ENCODE results near the gene B3GALT6. TPM values are rescaled to one million over a fixed set of nuclear protein-coding genes. Genes with fewer than 3 reads are reported as not detected.
A peak's percentile ranks its signal among the peaks of the same experiment; 100 is the strongest.

B3GALT6 gene
- total RNA-seq, 1 donor from 2014 or later: 8.6 TPM

GRCh38 chr1:1272341-1273208, 40.5 kb downstream of the B3GALT6 start:
- ATAC-seq (ENCODE audit: poor library complexity) (no peak), DNase-seq (no peak)
- intact Hi-C loops (cut with DNase I): no loop called here

- ATAC-seq (ENCODE audit: poor library complexity) (no peak), DNase-seq (no peak)
- intact Hi-C loops (cut with DNase I): no loop called here
These were observed 41.1 kb downstream of the B3GALT6 start for GRCh38 chr1:1273209-1273511.

GRCh38 chr1:1273512-1274298, 41.7 kb downstream of the B3GALT6 start, which contains the start of gene UBE2J2:
UBE2J2 (minus strand) TSS chr1:1273854; CDS start chr1:1267992, 5,862 bp downstream.
- ATAC-seq (ENCODE audit: poor library complexity) (peak; percentile 98), DNase-seq (peak; percentile 96)
- intact Hi-C loops (cut with DNase I): no loop called here

- intact Hi-C loops (cut with DNase I): no loop called here
- peak; percentile 2 for ATAC-seq (ENCODE audit: poor library complexity)
- DNase-seq: no peak
These were observed 42.4 kb downstream of the B3GALT6 start for GRCh38 chr1:1274299-1274930.

GRCh38 chr1:1274931-1275431, 42.9 kb downstream of the B3GALT6 start:
- ATAC-seq (ENCODE audit: poor library complexity) (no peak), DNase-seq (no peak)
- intact Hi-C loops (cut with DNase I): no loop called here

GRCh38 chr1:1275836-1276235, 43.8 kb downstream of the B3GALT6 start:
- intact Hi-C loops (cut with DNase I): no loop called here
- no peak for DNase-seq
- no peak for ATAC-seq (ENCODE audit: poor library complexity)

- DNase-seq (no peak), ATAC-seq (ENCODE audit: poor library complexity) (no peak)
- intact Hi-C loops (cut with DNase I): no loop called here
These were observed 46.6 kb downstream of the B3GALT6 start for GRCh38 chr1:1278620-1279019.

- no peak for ATAC-seq (ENCODE audit: poor library complexity)
- DNase-seq: no peak
- intact Hi-C loops (cut with DNase I): no loop called here
These were observed 47.0 kb downstream of the B3GALT6 start for GRCh38 chr1:1279028-1279427.

GRCh38 chr1:1280782-1281481, 48.9 kb downstream of the B3GALT6 start:
- ATAC-seq (ENCODE audit: poor library complexity) (no peak), DNase-seq (no peak)
- intact Hi-C loops (cut with DNase I): no loop called here

GRCh38 chr1:1281533-1282321, 49.7 kb downstream of the B3GALT6 start:
- DNase-seq: peak; percentile 91
- intact Hi-C loops (cut with DNase I): no loop called here
- peak; percentile 94 for ATAC-seq (ENCODE audit: poor library complexity)

- ATAC-seq (ENCODE audit: poor library complexity): no peak
- intact Hi-C loops (cut with DNase I): no loop called here
- DNase-seq: no peak
These were observed 51.0 kb downstream of the B3GALT6 start for GRCh38 chr1:1282998-1283397.

GRCh38 chr1:1283821-1284220, 51.8 kb downstream of the B3GALT6 start:
- intact Hi-C loops (cut with DNase I): no loop called here
- DNase-seq (no peak), ATAC-seq (ENCODE audit: poor library complexity) (no peak)

Other genes with a start within 250 kb of the B3GALT6 start
- 27.4 TPM for gene HES4, start 232.1 kb upstream of the B3GALT6 start, total RNA-seq
- 13.3 TPM for gene ISG15, start 218.7 kb upstream of the B3GALT6 start, total RNA-seq
- gene AGRN, start 212.1 kb upstream of the B3GALT6 start, total RNA-seq: 12.8 TPM
- not detected for gene RNF223, start 157.9 kb upstream of the B3GALT6 start, total RNA-seq
- gene C1orf159, start 116.1 kb upstream of the B3GALT6 start, total RNA-seq: 2.4 TPM
- gene TTLL10, start 58.4 kb upstream of the B3GALT6 start, total RNA-seq: 0.22 TPM
- 0.32 TPM for gene TNFRSF18, start 25.6 kb upstream of the B3GALT6 start, total RNA-seq
- gene TNFRSF4, start 18.1 kb upstream of the B3GALT6 start, total RNA-seq: 2.1 TPM
- gene SDF4, start 236 bp upstream of the B3GALT6 start, total RNA-seq: 110 TPM
- 0.51 TPM for gene C1QTNF12, start 14.5 kb downstream of the B3GALT6 start, total RNA-seq
- 34.7 TPM for gene UBE2J2, start 41.6 kb downstream of the B3GALT6 start, total RNA-seq
- gene SCNN1D, start 48.2 kb downstream of the B3GALT6 start, total RNA-seq: 2.6 TPM
- gene ACAP3, start 75.7 kb downstream of the B3GALT6 start, total RNA-seq: 56.3 TPM
- 10.6 TPM for gene PUSL1, start 76.4 kb downstream of the B3GALT6 start, total RNA-seq
- gene INTS11, start 92.4 kb downstream of the B3GALT6 start, total RNA-seq: 70.9 TPM
- gene CPTP, start 92.6 kb downstream of the B3GALT6 start, total RNA-seq: 113 TPM
- 0.40 TPM for gene TAS1R3, start 99.0 kb downstream of the B3GALT6 start, total RNA-seq
- 126 TPM for gene DVL1, start 117.2 kb downstream of the B3GALT6 start, total RNA-seq
- gene MXRA8, start 126.3 kb downstream of the B3GALT6 start, total RNA-seq: 21.7 TPM
- 271 TPM for gene AURKAIP1, start 143.0 kb downstream of the B3GALT6 start, total RNA-seq
- 45.7 TPM for gene CCNL2, start 167.1 kb downstream of the B3GALT6 start, total RNA-seq
- gene MRPL20, start 175.1 kb downstream of the B3GALT6 start, total RNA-seq: 144 TPM
- gene ANKRD65, start 189.0 kb downstream of the B3GALT6 start, total RNA-seq: 1.8 TPM
- gene VWA1, start 203.5 kb downstream of the B3GALT6 start, total RNA-seq: 17.1 TPM
- 0.94 TPM for gene ATAD3C, start 217.5 kb downstream of the B3GALT6 start, total RNA-seq
- 7.9 TPM for gene ATAD3B, start 239.5 kb downstream of the B3GALT6 start, total RNA-seq